CD4-positive, alpha-beta T cell (primary cell): ENCODE data around the gene KRTAP11-1. TPM values are rescaled to one million over a fixed set of nuclear protein-coding genes. Genes with fewer than 3 reads are reported as not detected.

Experiments used
- ATAC-seq: fragments of 200-7000 bp; cut with Tn5 transposase; one replicate; pipeline ENCODE4 v1.10.0; 2022; ENCODE audit warnings: mild to moderate bottlenecking; ENCODE audit not compliant: poor library complexity
- CTCF ChIA-PET: fragments of 350-600 bp; sonication (Branson Sonifier 250); formaldehyde crosslinking; loops from one replicate; lab custom pipeline; 2021; ENCODE audit warnings: antibody characterized with exemption, inconsistent platforms; lab: Charles Lee
- POLR2A ChIA-PET: fragments of 350-600 bp; sonication (Branson Sonifier 250); formaldehyde crosslinking; loops from one replicate; lab custom pipeline; 2021; ENCODE audit warnings: antibody characterized with exemption, inconsistent platforms; lab: Charles Lee
- DNase-seq, 14 experiments: peaks; one replicate each; pipeline ENCODE4 v3.0.0-alpha.2; 2013 to 2020; ENCODE audit warnings: mixed read lengths in 2 of 14
- H3K27ac ChIP-seq, 2 donors: one replicate each; pipeline versions ENCODE4 v1.5.1 to v1.7.0; 2013; ENCODE audit warnings: low read length in 2 of 2, low read depth in 1 of 2, mild to moderate bottlenecking in 1 of 2
- H3K27me3 ChIP-seq, 2 experiments: 1 replicate in 1 of 2; 2 replicates in 1 of 2; pipeline versions ENCODE4 v1.6.1 to v1.7.0; 2013; ENCODE audit warnings: low read length in 2 of 2, control low read depth in 1 of 2, mild to moderate bottlenecking in 1 of 2, moderate library complexity in 1 of 2; ENCODE audit not compliant: insufficient read depth in 2 of 2, control insufficient read depth in 1 of 2
- H3K36me3 ChIP-seq: one replicate; pipeline ENCODE4 v1.6.1; 2013; ENCODE audit warnings: low read length, control low read depth; ENCODE audit not compliant: insufficient read depth
- H3K4me1 ChIP-seq: one replicate; pipeline ENCODE4 v1.6.1; 2013; ENCODE audit warnings: low read length, control low read depth; ENCODE audit not compliant: insufficient read depth
- H3K4me3 ChIP-seq: one replicate; pipeline ENCODE4 v1.5.1; 2013; ENCODE audit warnings: mild to moderate bottlenecking, low read length, moderate library complexity
- H3K9me3 ChIP-seq, 2 experiments: 1 replicate in 1 of 2; 2 replicates in 1 of 2; pipeline versions ENCODE4 v1.6.1 to v1.7.0; 2013; ENCODE audit warnings: low read length in 2 of 2, mild to moderate bottlenecking in 2 of 2, control low read depth in 1 of 2, moderate library complexity in 1 of 2; ENCODE audit not compliant: control insufficient read depth in 1 of 2, insufficient read depth in 1 of 2
- H3K27ac Mint-ChIP-seq: one replicate; pipeline ENCODE4 v1.8.0; 2020; ENCODE audit warnings: mixed read lengths
- H3K27me3 Mint-ChIP-seq: one replicate; pipeline ENCODE4 v1.8.0; 2021; ENCODE audit warnings: mixed read lengths
- H3K36me3 Mint-ChIP-seq: one replicate; pipeline ENCODE4 v1.8.0; 2021; ENCODE audit warnings: low read depth, mixed read lengths
- H3K4me1 Mint-ChIP-seq: one replicate; pipeline ENCODE4 v1.8.0; 2021; ENCODE audit warnings: low read depth, mixed read lengths
- H3K4me3 Mint-ChIP-seq: one replicate; pipeline ENCODE4 v1.8.0; 2020; ENCODE audit warnings: mild to moderate bottlenecking, mixed read lengths
- H3K9me3 Mint-ChIP-seq: one replicate; pipeline ENCODE4 v1.8.0; 2020; ENCODE audit warnings: mixed read lengths
- intact Hi-C, 2 experiments: fragments of 100-400 bp; cut with DNase I in 1 of 2; cut with micrococcal nuclease in 1 of 2; formaldehyde crosslinking; loops; one replicate each; pipeline versions ENCODE4 v1.15.1 to v1.9.0; 2023 to 2025; cut with DNase I, micrococcal nuclease
- total RNA-seq, 174 experiments: library from RNA in 2 of 174; stranded (reverse) in 2 of 174; gene quantifications; one replicate each; pipeline ENCODE4 v1.2.3 and lab custom pipeline; 2021 to 2026
- TF ChIP-seq, protein P1 (sequence below): fragments of 200-600 bp; IDR thresholded peaks from one replicate; pipeline ENCODE4 v1.8.0; 2022; ENCODE audit warnings: antibody characterized with exemption, mild to moderate bottlenecking

KRTAP11-1 gene
- total RNA-seq, 2 experiments from 2014 or later = not detected

DNA sequence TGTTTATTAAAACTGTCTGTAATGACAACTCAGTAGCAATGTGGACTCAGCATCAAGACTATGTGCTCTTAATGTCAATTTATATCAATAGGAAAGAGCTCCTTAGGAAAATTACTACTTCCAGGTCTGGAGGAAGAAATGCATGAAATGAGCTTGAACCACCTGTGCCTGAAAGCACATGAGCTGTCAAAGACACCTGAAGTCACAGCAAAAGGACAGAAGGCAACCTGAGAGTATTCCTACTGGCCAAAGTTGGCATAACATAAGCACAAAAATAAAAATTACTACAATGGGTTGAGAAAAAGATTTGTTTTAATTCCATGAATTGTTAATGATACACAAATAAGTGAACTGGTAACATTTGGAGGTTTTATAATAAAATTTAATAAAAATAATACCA lies 38.4 kb downstream of the KRTAP11-1 start:
- ATAC-seq (no peak), DNase-seq (no peak)
- Histone ChIP-seq H3K4me3 (no peak overlapping the region), H3K4me1 (no peaks in the 10 kb centered on the region), H3K9me3 (no peaks in the 10 kb centered on the region), H3K27ac (no peak overlapping the region), H3K36me3 (no peaks in the 10 kb centered on the region), H3K27me3 (peaks cover 0 to 4% of the 10 kb centered on the region in 2 experiments)
- H3K36me3 Mint-ChIP-seq = no peaks in the 10 kb centered on the region
- ChIA-PET POLR2A (no interaction called here), CTCF (no interaction called here)
- no peak overlapping the region for H3K27ac Mint-ChIP-seq
- peaks cover 27% of the 10 kb centered on the region for H3K27me3 Mint-ChIP-seq
- intact Hi-C loops = no loop called here
- no peaks in the 10 kb centered on the region for H3K4me1 Mint-ChIP-seq
- H3K9me3 Mint-ChIP-seq = no peaks in the 10 kb centered on the region
- TF ChIP-seq, protein P1, sequence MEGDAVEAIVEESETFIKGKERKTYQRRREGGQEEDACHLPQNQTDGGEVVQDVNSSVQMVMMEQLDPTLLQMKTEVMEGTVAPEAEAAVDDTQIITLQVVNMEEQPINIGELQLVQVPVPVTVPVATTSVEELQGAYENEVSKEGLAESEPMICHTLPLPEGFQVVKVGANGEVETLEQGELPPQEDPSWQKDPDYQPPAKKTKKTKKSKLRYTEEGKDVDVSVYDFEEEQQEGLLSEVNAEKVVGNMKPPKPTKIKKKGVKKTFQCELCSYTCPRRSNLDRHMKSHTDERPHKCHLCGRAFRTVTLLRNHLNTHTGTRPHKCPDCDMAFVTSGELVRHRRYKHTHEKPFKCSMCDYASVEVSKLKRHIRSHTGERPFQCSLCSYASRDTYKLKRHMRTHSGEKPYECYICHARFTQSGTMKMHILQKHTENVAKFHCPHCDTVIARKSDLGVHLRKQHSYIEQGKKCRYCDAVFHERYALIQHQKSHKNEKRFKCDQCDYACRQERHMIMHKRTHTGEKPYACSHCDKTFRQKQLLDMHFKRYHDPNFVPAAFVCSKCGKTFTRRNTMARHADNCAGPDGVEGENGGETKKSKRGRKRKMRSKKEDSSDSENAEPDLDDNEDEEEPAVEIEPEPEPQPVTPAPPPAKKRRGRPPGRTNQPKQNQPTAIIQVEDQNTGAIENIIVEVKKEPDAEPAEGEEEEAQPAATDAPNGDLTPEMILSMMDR = no peak
- no peak overlapping the region for H3K4me3 Mint-ChIP-seq

DNA sequence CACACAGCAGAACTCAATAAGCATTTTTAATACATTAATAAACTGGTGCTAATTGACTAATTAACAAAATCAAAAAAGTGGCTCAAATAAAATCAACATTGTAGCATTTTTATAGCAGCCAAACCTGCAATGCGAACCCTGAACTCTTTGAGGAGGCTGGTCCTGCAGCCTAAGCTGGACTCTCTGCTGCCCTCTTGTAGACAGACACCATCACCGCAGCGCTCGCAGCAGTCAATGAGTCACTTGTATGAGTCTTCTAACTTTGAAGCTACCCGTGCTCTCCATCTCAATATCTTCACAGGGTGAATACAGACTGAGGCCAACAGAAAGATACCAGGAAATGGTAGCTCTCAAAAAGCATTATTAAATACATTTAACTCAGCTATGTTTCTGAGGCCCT lies 42.1 kb downstream of the KRTAP11-1 start:
- CTCF ChIA-PET = no interaction called here
- H3K27ac ChIP-seq = no peak overlapping the region
- DNase-seq = peak in 4 of 14 experiments; percentile 3 to 18 (median 4)
- H3K36me3 Mint-ChIP-seq = no peaks in the 10 kb centered on the region
- no peaks in the 10 kb centered on the region for H3K36me3 ChIP-seq
- H3K4me1 Mint-ChIP-seq = no peaks in the 10 kb centered on the region
- peaks cover 3 to 4% of the 10 kb centered on the region in 2 experiments for H3K27me3 ChIP-seq
- intact Hi-C loops = no loop called here
- H3K27ac Mint-ChIP-seq = no peak overlapping the region
- no peak overlapping the region for H3K4me3 Mint-ChIP-seq
- no peaks in the 10 kb centered on the region for H3K9me3 Mint-ChIP-seq
- peaks cover 27% of the 10 kb centered on the region for H3K27me3 Mint-ChIP-seq
- H3K4me1 ChIP-seq = no peaks in the 10 kb centered on the region
- ATAC-seq = no peak
- POLR2A ChIA-PET = interaction anchor here (0.6 kb wide), 1 partner anchor 303 kb away, joined by 3 read pairs; no protein-coding TSS in a partner anchor
- H3K9me3 ChIP-seq = no peaks in the 10 kb centered on the region
- TF ChIP-seq, protein P1 = no peak
- H3K4me3 ChIP-seq = no peak overlapping the region

DNA sequence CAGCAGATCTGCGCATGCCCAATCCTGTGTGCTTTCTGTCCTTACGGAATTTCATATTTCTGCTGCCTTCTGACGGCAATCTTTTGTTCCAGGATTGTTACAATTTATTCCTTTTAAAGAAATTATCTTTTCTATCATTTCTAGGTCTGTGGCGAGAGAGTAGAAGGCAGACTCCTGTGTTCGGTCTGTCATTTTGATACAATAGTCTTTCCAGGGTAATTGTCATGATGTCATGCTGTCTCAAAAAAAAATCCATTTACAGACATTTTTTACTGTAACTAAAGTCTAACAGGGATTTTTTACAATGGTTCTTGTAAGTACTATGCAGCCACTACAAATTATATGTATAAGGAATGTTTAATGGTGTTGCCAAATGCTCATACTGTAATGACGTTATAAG lies 42.8 kb downstream of the KRTAP11-1 start:
- CTCF ChIA-PET = no interaction called here

More for the DNA sequence above, 42.8 kb downstream of the KRTAP11-1 start:
- Mint-ChIP-seq H3K27ac (no peak overlapping the region), H3K9me3 (no peaks in the 10 kb centered on the region), H3K4me1 (no peaks in the 10 kb centered on the region), H3K27me3 (peaks cover 29% of the 10 kb centered on the region), H3K36me3 (no peaks in the 10 kb centered on the region), H3K4me3 (no peak overlapping the region)
- H3K36me3 ChIP-seq = no peaks in the 10 kb centered on the region
- H3K27me3 ChIP-seq = peaks cover 3 to 4% of the 10 kb centered on the region in 2 experiments
- H3K4me3 ChIP-seq = no peak overlapping the region
- DNase-seq = no peak
- POLR2A ChIA-PET = no interaction called here
- no peak for ATAC-seq
- no peak overlapping the region for H3K27ac ChIP-seq
- H3K4me1 ChIP-seq = no peaks in the 10 kb centered on the region
- no peaks in the 10 kb centered on the region for H3K9me3 ChIP-seq
- intact Hi-C loops = no loop called here
- TF ChIP-seq, protein P1 = no peak
